Cardiac septum (tissue), 1 donor: ENCODE results near the gene SERAC1. TPM values are rescaled to one million over a fixed set of nuclear protein-coding genes. Genes with fewer than 3 reads are reported as not detected.

Source experiments
- DNase-seq: peaks from one replicate; pipeline ENCODE4 v3.0.0-alpha.2; 2020; ENCODE audit warnings: low spot score
- intact Hi-C: fragments of 100-400 bp; cut with DNase I; formaldehyde crosslinking; loops from one replicate; pipeline ENCODE4 v1.14.0; 2022
- total RNA-seq: library from RNA; stranded (reverse); fragmentation: NEBNext Ultra II Directional; extraction: Animal tissue kit (Norgen Biotek cat#: 25700); gene quantifications from one replicate; pipeline ENCODE4 v1.2.1, GENCODE V29; 2021
- donor health status: DM: no; HTN: no; CAD: no.

Gene SERAC1
- total RNA-seq, 1 donor from 2014 or later, result 4.1 TPM

GRCh38 chr6:158085261-158086053 lies 82.6 kb downstream of the SERAC1 start:
- intact Hi-C loops, result no loop called here

GRCh38 chr6:158083455-158084325 lies 84.4 kb downstream of the SERAC1 start:
- DNase-seq, result peak; percentile 59
- intact Hi-C loops, result no loop called here

More at GRCh38 chr6:158085261-158086053, 82.6 kb downstream of the SERAC1 start:
- no peak for DNase-seq

- no peak for DNase-seq
- intact Hi-C loops, result no loop called here
These were observed 86.5 kb downstream of the SERAC1 start for GRCh38 chr6:158081657-158081935.

GRCh38 chr6:158080849-158081656 lies 87.0 kb downstream of the SERAC1 start:
- intact Hi-C loops, result no loop called here
- DNase-seq, result no peak

- no peak for DNase-seq
- intact Hi-C loops, result loop anchor here (10.0 kb wide), 1 partner anchor 764 kb away; no protein-coding TSS in a partner anchor
These were observed 89.7 kb downstream of the SERAC1 start for GRCh38 chr6:158078320-158078719.

GRCh38 chr6:158077676-158078075 lies 90.4 kb downstream of the SERAC1 start:
- no peak for DNase-seq
- intact Hi-C loops, result loop anchor here (10.0 kb wide), 1 partner anchor 763 kb away; no protein-coding TSS in a partner anchor

GRCh38 chr6:158076548-158076947 lies 91.5 kb downstream of the SERAC1 start:
- intact Hi-C loops, result loop anchor here (10.0 kb wide), 1 partner anchor 762 kb away; no protein-coding TSS in a partner anchor
- no peak for DNase-seq

- intact Hi-C loops, result loop anchor here (5.0 to 10.0 kb wide), 2 partner anchors 91 to 759 kb away; partner anchors contain the start of gene SYNJ2
- peak; percentile 55 for DNase-seq
These were observed 94.3 kb downstream of the SERAC1 start for GRCh38 chr6:158073776-158074175.

GRCh38 chr6:158072083-158072721 lies 95.9 kb downstream of the SERAC1 start:
- intact Hi-C loops, result loop anchor here (5.0 to 10.0 kb wide), 2 partner anchors 90 to 757 kb away; partner anchors contain the start of gene SYNJ2
- DNase-seq, result peak; percentile 90

GRCh38 chr6:158071121-158072082 lies 96.7 kb downstream of the SERAC1 start:
- intact Hi-C loops, result loop anchor here (5.0 to 10.0 kb wide), 2 partner anchors 89 to 757 kb away; partner anchors contain the start of gene SYNJ2

GRCh38 chr6:158070513-158070912 lies 97.5 kb downstream of the SERAC1 start:
- intact Hi-C loops, result loop anchor here (5.0 to 10.0 kb wide), 2 partner anchors 88 to 756 kb away; partner anchors contain the start of gene SYNJ2
- no peak for DNase-seq

More at GRCh38 chr6:158071121-158072082, 96.7 kb downstream of the SERAC1 start:
- DNase-seq, result no peak

- intact Hi-C loops, result loop anchor here (5.0 to 10.0 kb wide), 3 partner anchors 87 to 755 kb away; partner anchors contain the start of gene SYNJ2
- DNase-seq, result no peak
These were observed 98.3 kb downstream of the SERAC1 start for GRCh38 chr6:158069800-158070195.

- intact Hi-C loops, result loop anchor here (10.0 kb wide), 1 partner anchor 314 kb away; no protein-coding TSS in a partner anchor
- DNase-seq, result no peak
These were observed 98.9 kb downstream of the SERAC1 start for GRCh38 chr6:158068893-158069799.

GRCh38 chr6:158068156-158068892 lies 99.7 kb downstream of the SERAC1 start:
- no peak for DNase-seq
- intact Hi-C loops, result loop anchor here (10.0 kb wide), 1 partner anchor 314 kb away; no protein-coding TSS in a partner anchor

- DNase-seq, result no peak
- intact Hi-C loops, result loop anchor here (10.0 kb wide), 1 partner anchor 313 kb away; no protein-coding TSS in a partner anchor
These were observed 100.5 kb downstream of the SERAC1 start for GRCh38 chr6:158067436-158068015.
